GM12873 (cell line): ENCODE results near the gene MYF6.

Experiments used
- CTCF ChIP-seq: IDR thresholded peaks from 2 replicates; pipeline ENCODE4 v1.5.1; 2012; ENCODE audit warnings: low read depth, mild to moderate bottlenecking, moderate library complexity, low read length, control low read depth; ENCODE audit not compliant: insufficient read depth; ENCODE audit errors: missing control alignments

The MYF6 gene

GRCh38 chr12:80714055-80714454, 6.6 kb downstream of the MYF6 start:
- TF ChIP-seq CTCF = no peak

GRCh38 chr12:80714846-80715245, 7.4 kb downstream of the MYF6 start:
- TF ChIP-seq CTCF = no peak

DNA sequence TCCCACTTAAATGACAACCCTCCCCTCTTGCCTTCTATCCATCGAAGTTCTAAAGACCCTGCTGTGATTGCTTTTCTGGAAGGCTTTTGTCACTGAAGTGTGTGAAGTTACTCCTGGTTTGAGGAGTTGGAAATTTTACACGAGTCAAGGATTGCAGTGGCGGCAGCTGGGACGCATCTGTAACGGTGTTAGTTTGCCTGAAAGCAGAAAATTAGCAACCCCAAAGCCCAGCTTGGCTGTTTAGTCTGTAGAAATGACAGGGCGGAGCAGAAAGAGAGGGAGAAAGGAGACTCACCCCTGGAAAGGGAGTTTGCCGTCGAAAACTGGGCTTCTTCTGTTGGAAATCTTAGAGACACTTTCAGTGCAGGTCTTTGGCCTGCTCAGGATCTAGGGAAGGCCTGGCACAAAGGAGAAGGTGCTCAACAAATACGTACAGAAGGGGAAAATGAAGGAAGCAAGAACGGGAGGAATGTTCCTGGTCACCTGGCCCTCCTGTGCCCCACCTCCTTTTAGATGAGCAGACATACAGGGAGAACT, 8.3 kb downstream of the MYF6 start:
- no peak for TF ChIP-seq CTCF

DNA sequence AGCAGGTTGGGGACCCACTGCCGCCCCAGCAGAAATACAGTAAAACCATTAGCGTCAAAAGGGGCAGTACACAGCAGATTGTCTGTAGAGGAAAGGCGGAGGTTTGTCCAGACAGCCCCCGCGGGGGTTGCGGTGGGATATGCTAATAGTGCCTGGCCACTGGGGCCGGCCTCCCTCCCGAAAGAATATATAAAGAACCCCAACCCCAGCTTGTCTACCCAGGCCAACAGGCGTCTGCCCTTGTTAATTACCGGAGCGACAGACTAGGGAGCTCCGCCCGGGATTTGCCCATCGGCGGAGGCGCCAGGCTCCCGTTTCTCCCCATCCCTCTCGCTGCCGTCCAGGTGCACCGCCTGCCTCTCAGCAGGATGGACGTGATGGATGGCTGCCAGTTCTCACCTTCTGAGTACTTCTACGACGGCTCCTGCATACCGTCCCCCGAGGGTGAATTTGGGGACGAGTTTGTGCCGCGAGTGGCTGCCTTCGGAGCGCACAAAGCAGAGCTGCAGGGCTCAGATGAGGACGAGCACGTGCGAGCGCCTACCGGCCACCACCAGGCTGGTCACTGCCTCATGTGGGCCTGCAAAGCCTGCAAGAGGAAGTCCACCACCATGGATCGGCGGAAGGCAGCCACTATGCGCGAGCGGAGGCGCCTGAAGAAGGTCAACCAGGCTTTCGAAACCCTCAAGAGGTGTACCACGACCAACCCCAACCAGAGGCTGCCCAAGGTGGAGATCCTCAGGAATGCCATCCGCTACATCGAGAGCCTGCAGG, 9.4 kb downstream of the MYF6 start, which contains the start of gene MYF5:
MYF5 (plus strand) TSS at position 217 of the 774 bp plus-strand sequence; CDS start at position 369, 152 bp downstream.
- no peak for TF ChIP-seq CTCF

DNA sequence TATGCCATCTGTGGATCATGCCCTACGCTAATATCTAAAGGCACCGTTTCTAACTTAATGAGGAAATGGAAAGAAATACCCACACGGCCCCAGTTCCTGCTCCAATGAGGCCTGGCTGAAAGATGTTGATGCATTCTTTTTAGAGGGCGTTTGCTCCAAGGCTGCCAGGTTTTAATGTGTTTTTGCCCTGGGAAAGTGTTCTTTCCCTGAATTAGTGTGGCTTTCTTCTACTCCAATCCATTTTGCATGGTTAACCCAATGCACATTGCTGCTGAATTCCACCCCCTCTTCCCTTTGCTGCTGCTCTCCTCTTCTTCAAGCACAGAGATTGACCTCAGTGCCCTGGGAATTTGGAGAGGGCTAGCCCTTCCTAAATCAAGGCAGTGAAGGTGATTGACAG, 10.4 kb downstream of the MYF6 start:
- TF ChIP-seq CTCF = no peak

- no peak for TF ChIP-seq CTCF
Measured at GRCh38 chr12:80720516-80720915, 13.1 kb downstream of the MYF6 start.

DNA sequence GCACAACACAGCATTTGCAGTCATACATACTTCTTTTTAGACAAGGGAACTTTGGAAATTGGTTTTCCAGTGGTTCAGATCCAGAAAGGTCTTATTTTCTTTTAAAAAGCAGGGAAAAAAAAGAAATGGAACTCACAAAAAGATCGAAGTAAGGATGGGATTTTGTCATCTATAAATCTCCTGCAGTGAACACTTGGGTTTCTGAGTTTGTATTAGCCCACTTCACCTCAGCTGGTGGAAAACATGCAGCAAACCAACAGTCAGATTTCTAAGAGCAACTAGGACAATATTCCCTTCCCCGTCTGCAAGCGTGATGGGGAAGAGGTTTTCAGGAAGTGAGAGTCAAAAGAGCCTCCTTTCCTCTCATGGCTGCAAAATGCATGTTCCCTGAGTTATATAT, 13.9 kb downstream of the MYF6 start:
- TF ChIP-seq CTCF = no peak
